ENCODE results near the gene CD177.
"Not testable (repeated sequence)": the region's sequence is repeated elsewhere in the genome, so short reads cannot be mapped to it uniquely, and the experiment has no call there.

CD177 gene

GRCh38 chr19:43318796-43319314 lies 34.6 kb upstream of the CD177 start:
- H3K4me3 ChIP-seq (ENCODE audit: low read length), result no peak overlapping the region
- DNase-seq (ENCODE audit: low read depth), result no peak
- TF ChIP-seq, protein P1, sequence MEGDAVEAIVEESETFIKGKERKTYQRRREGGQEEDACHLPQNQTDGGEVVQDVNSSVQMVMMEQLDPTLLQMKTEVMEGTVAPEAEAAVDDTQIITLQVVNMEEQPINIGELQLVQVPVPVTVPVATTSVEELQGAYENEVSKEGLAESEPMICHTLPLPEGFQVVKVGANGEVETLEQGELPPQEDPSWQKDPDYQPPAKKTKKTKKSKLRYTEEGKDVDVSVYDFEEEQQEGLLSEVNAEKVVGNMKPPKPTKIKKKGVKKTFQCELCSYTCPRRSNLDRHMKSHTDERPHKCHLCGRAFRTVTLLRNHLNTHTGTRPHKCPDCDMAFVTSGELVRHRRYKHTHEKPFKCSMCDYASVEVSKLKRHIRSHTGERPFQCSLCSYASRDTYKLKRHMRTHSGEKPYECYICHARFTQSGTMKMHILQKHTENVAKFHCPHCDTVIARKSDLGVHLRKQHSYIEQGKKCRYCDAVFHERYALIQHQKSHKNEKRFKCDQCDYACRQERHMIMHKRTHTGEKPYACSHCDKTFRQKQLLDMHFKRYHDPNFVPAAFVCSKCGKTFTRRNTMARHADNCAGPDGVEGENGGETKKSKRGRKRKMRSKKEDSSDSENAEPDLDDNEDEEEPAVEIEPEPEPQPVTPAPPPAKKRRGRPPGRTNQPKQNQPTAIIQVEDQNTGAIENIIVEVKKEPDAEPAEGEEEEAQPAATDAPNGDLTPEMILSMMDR (conservative IDR thresholded peaks at IDR 0.05; ENCODE audit: low read depth, low read length), result no peak

GRCh38 chr19:43320546-43320945 lies 32.9 kb upstream of the CD177 start:
- TF ChIP-seq, protein P1 (conservative IDR thresholded peaks at IDR 0.05; ENCODE audit: low read depth, low read length), result no peak
- DNase-seq (ENCODE audit: low read depth), result no peak

GRCh38 chr19:43326761-43327160 lies 26.7 kb upstream of the CD177 start:
- not testable (repeated sequence) for H3K4me3 ChIP-seq (ENCODE audit: low read length); DNase-seq (ENCODE audit: low read depth)

More at GRCh38 chr19:43320546-43320945, 32.9 kb upstream of the CD177 start:
- H3K4me3 ChIP-seq (ENCODE audit: low read length), result no peak overlapping the region

GRCh38 chr19:43328561-43328960 lies 24.9 kb upstream of the CD177 start:
- H3K4me3 ChIP-seq (ENCODE audit: low read length), result not testable (repeated sequence)

DNA sequence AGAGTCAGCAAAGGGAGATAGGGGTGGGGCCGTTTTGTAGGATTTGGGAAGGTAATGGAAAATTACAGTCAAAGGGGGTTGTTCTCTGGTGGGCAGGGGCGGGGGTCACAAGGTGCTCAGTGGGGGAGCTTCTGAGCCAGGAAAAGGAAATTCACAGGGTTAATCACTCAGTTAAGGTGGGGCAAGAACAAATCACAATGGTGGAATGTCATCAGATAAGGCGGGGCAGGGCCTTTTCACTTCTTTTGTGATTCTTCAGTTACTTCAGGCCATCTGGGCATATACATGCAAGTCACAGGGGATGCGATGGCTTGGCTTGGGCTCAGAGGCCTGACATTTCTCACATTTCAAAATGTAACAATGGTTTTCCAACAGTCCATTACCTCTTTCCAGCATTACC lies 24.4 kb upstream of the CD177 start:
- DNase-seq (ENCODE audit: low read depth); H3K4me3 ChIP-seq (ENCODE audit: low read length): not testable (repeated sequence)

More at GRCh38 chr19:43328561-43328960, 24.9 kb upstream of the CD177 start:
- not testable (repeated sequence) for DNase-seq (ENCODE audit: low read depth)

DNA sequence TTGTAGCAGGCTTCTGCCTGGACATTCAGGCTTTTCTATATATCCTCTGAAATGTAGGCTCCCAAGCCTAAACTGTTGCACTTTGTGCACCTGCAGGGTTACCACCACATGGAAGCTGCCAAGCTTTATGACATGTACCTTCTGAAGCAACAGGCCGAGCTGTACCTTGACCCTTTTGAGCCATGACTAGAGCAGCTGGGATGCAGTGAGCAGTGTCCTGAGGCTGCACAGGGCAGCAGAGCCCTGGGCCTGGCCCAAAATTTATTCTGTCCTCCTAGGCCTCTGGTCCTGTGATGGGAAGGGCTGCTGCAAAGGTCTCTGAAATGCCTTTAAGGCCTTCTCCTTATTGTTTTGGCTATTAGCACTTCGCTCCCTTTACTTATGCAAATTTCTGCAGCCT lies 23.5 kb upstream of the CD177 start:
- DNase-seq (ENCODE audit: low read depth), result no peak
- TF ChIP-seq, protein P1 (conservative IDR thresholded peaks at IDR 0.05; ENCODE audit: low read depth, low read length), result no peak
- no peak overlapping the region for H3K4me3 ChIP-seq (ENCODE audit: low read length)

DNA sequence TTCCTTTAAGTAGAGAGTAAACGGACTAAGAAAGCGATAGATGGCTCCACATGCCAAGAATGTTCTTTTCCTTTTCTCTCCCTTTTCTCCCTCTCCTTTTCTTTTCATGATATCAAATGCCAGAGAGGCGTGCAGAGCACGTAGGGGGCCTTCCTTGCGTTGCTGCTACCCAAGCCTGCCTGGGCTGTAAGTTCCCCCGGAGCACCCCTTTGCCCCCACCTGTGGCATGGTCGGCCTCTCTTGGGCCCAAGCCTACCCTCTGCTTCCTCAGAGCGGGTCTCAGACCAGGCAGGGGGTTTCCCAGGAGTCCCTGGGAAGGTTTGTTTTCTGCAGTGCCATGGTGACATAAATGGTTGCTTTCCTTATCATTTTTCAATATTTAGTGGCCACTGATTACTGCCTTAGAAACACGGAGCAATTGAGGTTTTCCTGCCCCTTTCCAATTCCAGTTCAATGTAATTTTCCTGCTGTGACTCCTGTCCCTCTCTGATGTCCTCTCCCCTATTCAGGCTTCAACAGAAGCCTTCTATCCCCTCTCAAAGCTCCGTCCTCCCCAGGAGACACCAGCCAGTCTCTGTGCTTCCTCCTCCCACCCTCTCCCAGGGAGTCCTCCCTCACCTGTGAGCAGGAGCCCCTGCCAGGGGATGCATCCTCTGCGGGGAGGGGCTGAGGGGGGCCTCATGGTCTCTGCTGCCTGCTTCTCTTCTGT lies 22.6 kb upstream of the CD177 start:
- no peak overlapping the region for H3K4me3 ChIP-seq (ENCODE audit: low read length)
- DNase-seq (ENCODE audit: low read depth), result no peak
- TF ChIP-seq, protein P1 (conservative IDR thresholded peaks at IDR 0.05; ENCODE audit: low read depth, low read length), result no peak

DNA sequence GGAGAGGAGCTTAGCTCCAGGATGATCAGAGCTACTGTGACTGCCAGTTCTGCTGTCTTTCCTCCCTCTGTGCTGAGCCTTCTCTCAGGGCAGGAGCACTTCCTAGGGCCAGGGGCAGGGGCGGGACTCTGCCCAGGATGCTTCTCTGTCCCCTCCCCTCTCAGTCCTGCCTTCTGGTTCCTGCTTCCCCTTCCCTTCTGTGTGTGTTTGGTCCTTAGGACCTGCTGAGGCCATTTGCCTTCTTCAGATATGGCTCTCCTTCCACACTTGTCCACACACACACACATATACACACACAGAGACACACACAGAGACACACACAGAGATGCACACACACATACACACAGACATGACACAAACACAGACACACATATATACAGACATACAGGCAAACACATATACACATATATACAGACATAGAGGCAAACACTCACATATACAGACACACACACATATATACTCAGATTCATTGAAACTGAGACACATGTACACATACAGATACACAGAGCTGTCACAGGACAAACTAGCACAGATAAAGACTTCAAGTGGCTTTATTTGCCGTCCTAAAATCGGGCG lies 22.0 kb upstream of the CD177 start:
- TF ChIP-seq, protein P1 (conservative IDR thresholded peaks at IDR 0.05; ENCODE audit: low read depth, low read length), result no peak
- no peak for DNase-seq (ENCODE audit: low read depth)
- H3K4me3 ChIP-seq (ENCODE audit: low read length), result no peak overlapping the region
